BLaER1 (cell line): ENCODE results near the gene PTPRJ.
"Not testable (repeated sequence)": the region's sequence is repeated elsewhere in the genome, so short reads cannot be mapped to it uniquely, and the experiment has no call there.

Experiments used
- H3K27ac ChIP-seq: shearing (Covaris generic); formaldehyde crosslinking; 2 replicates; pipeline ENCODE4 v1.8.1; 2022
- H3K27me3 ChIP-seq: shearing (Covaris generic); formaldehyde crosslinking; 2 replicates; pipeline ENCODE4 v1.8.1; 2022
- H3K36me3 ChIP-seq: shearing (Covaris generic); formaldehyde crosslinking; 2 replicates; pipeline ENCODE4 v1.8.1; 2022
- H3K4me1 ChIP-seq: shearing (Covaris generic); formaldehyde crosslinking; 2 replicates; pipeline ENCODE4 v1.8.1; 2022
- H3K4me2 ChIP-seq: shearing (Covaris generic); formaldehyde crosslinking; 2 replicates; pipeline ENCODE4 v1.8.1; 2022
- H3K4me3 ChIP-seq: shearing (Covaris generic); formaldehyde crosslinking; 2 replicates; pipeline ENCODE4 v1.8.1; 2022
- H3K9ac ChIP-seq: shearing (Covaris generic); formaldehyde crosslinking; 2 replicates; pipeline ENCODE4 v1.8.1; 2022
- H3K9me3 ChIP-seq: shearing (Covaris generic); formaldehyde crosslinking; 2 replicates; pipeline ENCODE4 v1.8.1; 2022
- H4K20me1 ChIP-seq: shearing (Covaris generic); formaldehyde crosslinking; 2 replicates; pipeline ENCODE4 v1.8.1; 2022
- Cebpa-rat ChIP-seq: shearing (Covaris generic); IDR thresholded peaks from 2 replicates; pipeline ENCODE4 v1.8.1; 2022

The PTPRJ gene

GRCh38 chr11:48022445-48022844 lies 42.1 kb downstream of the PTPRJ start:
- Histone ChIP-seq H3K9me3 (no peaks in the 10 kb centered on the region), H3K27me3 (no peaks in the 10 kb centered on the region), H3K36me3 (no peaks in the 10 kb centered on the region), H3K4me2 (peak overlapping the region; percentile 36; the same call in 1 of the 2 replicates), H4K20me1 (no peaks in the 10 kb centered on the region), H3K4me3 (no peak overlapping the region), H3K9ac (no peak overlapping the region), H3K27ac (no peak overlapping the region), H3K4me1 (peaks cover 23% of the 10 kb centered on the region)
- no peak for TF ChIP-seq Cebpa-rat

GRCh38 chr11:48023608-48024007 lies 43.2 kb downstream of the PTPRJ start:
- H3K4me1 ChIP-seq: peaks cover 11% of the 10 kb centered on the region; the same call in 1 of the 2 replicates
- H3K36me3 ChIP-seq, H3K27me3 ChIP-seq, H4K20me1 ChIP-seq, H3K4me2 ChIP-seq, H3K9ac ChIP-seq, H3K27ac ChIP-seq, H3K9me3 ChIP-seq, H3K4me3 ChIP-seq: not testable (repeated sequence)

GRCh38 chr11:48024635-48025071 lies 44.3 kb downstream of the PTPRJ start:
- Histone ChIP-seq H3K27ac (no peak overlapping the region), H3K9ac (no peak overlapping the region), H3K36me3 (no peaks in the 10 kb centered on the region), H3K4me3 (no peak overlapping the region), H3K9me3 (no peaks in the 10 kb centered on the region), H4K20me1 (no peaks in the 10 kb centered on the region), H3K4me1 (peaks cover 7% of the 10 kb centered on the region; the same call in 1 of the 2 replicates), H3K27me3 (no peaks in the 10 kb centered on the region), H3K4me2 (no peak overlapping the region)
- no peak for TF ChIP-seq Cebpa-rat

GRCh38 chr11:48025293-48025983 lies 45.1 kb downstream of the PTPRJ start:
- Histone ChIP-seq H3K36me3 (no peaks in the 10 kb centered on the region), H3K4me3 (no peak overlapping the region), H3K4me1 (peaks cover 7% of the 10 kb centered on the region; the same call in 1 of the 2 replicates), H3K4me2 (no peak overlapping the region), H3K9me3 (no peaks in the 10 kb centered on the region), H3K27me3 (no peaks in the 10 kb centered on the region), H3K9ac (no peak overlapping the region), H3K27ac (no peak overlapping the region), H4K20me1 (no peaks in the 10 kb centered on the region)
- no peak for TF ChIP-seq Cebpa-rat

GRCh38 chr11:48025984-48026340 lies 45.6 kb downstream of the PTPRJ start:
- no peak overlapping the region for H3K9ac ChIP-seq
- no peak overlapping the region for H3K4me3 ChIP-seq

DNA sequence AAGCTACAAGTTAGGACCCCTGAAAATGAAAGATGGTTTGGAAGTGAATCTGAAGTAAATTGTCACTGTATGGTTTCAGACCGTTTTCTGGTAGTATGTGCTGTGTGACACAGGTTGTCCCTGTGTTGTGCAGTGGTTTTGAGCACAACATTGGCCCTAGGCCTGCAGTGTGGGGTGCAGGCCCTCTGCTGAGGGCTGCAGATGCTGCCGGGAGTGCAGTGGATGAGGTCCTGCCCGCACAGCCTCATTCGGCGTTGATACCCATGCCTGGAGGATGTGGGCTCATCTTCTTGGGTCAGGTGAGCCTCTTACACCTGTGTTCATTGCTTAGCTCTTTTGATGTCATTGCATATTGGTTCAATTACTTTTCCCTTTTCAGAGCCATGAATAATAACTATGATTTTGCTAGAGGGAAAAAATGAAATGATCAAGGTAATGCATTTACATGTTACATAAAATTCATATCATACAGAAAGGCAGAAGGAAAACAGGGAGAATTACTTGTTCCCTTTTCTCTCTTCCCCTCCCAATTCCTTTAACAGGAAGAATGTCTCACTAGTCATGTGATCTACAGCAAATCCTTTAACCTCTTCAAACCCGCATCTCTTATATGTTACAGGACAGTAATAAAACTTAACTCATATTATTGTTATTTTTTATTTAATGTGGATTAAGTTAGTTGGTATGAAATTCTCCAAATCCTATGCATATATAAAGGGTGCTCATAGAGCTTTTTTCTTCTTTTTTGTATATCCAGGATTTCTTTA lies 48.7 kb downstream of the PTPRJ start:
- Histone ChIP-seq H3K4me3 (no peak overlapping the region), H3K4me2 (no peak overlapping the region), H3K27ac (no peak overlapping the region)

More at GRCh38 chr11:48025984-48026340, 45.6 kb downstream of the PTPRJ start:
- H3K36me3 ChIP-seq: no peaks in the 10 kb centered on the region
- no peak overlapping the region for H3K27ac ChIP-seq
- no peaks in the 10 kb centered on the region for H3K9me3 ChIP-seq
- no peaks in the 10 kb centered on the region for H4K20me1 ChIP-seq
- H3K4me2 ChIP-seq: no peak overlapping the region
- no peak for TF ChIP-seq Cebpa-rat
- peaks cover 7% of the 10 kb centered on the region; the same call in 1 of the 2 replicates for H3K4me1 ChIP-seq
- H3K27me3 ChIP-seq: no peaks in the 10 kb centered on the region

GRCh38 chr11:48029681-48030290 lies 49.4 kb downstream of the PTPRJ start:
- no peak for TF ChIP-seq Cebpa-rat
- Histone ChIP-seq H3K9ac (no peak overlapping the region), H3K4me2 (no peak overlapping the region), H3K27ac (no peak overlapping the region), H3K27me3 (no peaks in the 10 kb centered on the region), H4K20me1 (no peaks in the 10 kb centered on the region), H3K4me3 (no peak overlapping the region), H3K4me1 (peaks cover 22% of the 10 kb centered on the region), H3K9me3 (no peaks in the 10 kb centered on the region), H3K36me3 (no peaks in the 10 kb centered on the region)

More for the DNA sequence above, 48.7 kb downstream of the PTPRJ start:
- H4K20me1 ChIP-seq: no peaks in the 10 kb centered on the region
- H3K36me3 ChIP-seq: no peaks in the 10 kb centered on the region
- H3K9me3 ChIP-seq: no peaks in the 10 kb centered on the region
- no peak for TF ChIP-seq Cebpa-rat
- H3K9ac ChIP-seq: no peak overlapping the region
- peaks cover 21% of the 10 kb centered on the region for H3K4me1 ChIP-seq
- no peaks in the 10 kb centered on the region for H3K27me3 ChIP-seq

GRCh38 chr11:48031602-48032001 lies 51.2 kb downstream of the PTPRJ start:
- Histone ChIP-seq H3K27ac (no peak overlapping the region), H3K4me2 (peak overlapping the region; percentile 39), H4K20me1 (no peaks in the 10 kb centered on the region), H3K4me1 (peaks cover 38% of the 10 kb centered on the region), H3K9ac (no peak overlapping the region), H3K27me3 (no peaks in the 10 kb centered on the region), H3K36me3 (no peaks in the 10 kb centered on the region), H3K4me3 (no peak overlapping the region), H3K9me3 (no peaks in the 10 kb centered on the region)
- TF ChIP-seq Cebpa-rat: no peak

DNA sequence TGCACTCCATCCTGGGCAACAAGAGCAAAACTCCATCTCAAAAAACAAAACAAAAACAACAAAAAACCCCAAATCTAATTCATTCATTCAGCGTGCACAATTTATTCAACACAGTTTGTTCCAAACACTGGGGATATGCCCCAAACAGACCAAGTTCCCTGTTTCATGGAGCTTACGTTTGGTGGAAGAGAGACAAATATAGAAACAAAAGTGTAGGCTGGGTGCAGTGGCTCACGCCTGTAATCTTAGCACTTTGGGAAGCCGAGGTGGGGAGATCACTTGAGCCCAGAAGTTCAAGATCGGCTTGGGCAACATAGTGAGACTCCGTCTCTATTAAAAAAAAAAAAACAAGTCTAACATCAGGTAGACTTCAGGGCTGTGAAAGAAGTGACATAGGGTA lies 52.4 kb downstream of the PTPRJ start:
- no peak overlapping the region for H3K4me3 ChIP-seq
- H3K9me3 ChIP-seq: no peaks in the 10 kb centered on the region
- H3K27me3 ChIP-seq: no peaks in the 10 kb centered on the region
- H3K4me1 ChIP-seq: peaks cover 38% of the 10 kb centered on the region
- H4K20me1 ChIP-seq: no peaks in the 10 kb centered on the region
- no peak overlapping the region for H3K4me2 ChIP-seq
- no peaks in the 10 kb centered on the region for H3K36me3 ChIP-seq
- H3K9ac ChIP-seq: no peak overlapping the region
- no peak for TF ChIP-seq Cebpa-rat
- H3K27ac ChIP-seq: no peak overlapping the region

- no peak overlapping the region for H3K4me3 ChIP-seq
- H3K4me2 ChIP-seq: no peak overlapping the region
- H3K27me3 ChIP-seq: no peaks in the 10 kb centered on the region
- H4K20me1 ChIP-seq: no peaks in the 10 kb centered on the region
- H3K36me3 ChIP-seq: no peaks in the 10 kb centered on the region
- H3K9ac ChIP-seq: no peak overlapping the region
- TF ChIP-seq Cebpa-rat: no peak
- H3K4me1 ChIP-seq: peaks cover 38% of the 10 kb centered on the region
- no peak overlapping the region for H3K27ac ChIP-seq
- no peaks in the 10 kb centered on the region for H3K9me3 ChIP-seq
Observed at GRCh38 chr11:48033918-48034341, 53.6 kb downstream of the PTPRJ start.
